Upper lobe of right lung (tissue), 1 donor: ENCODE measurements around the gene RADIL. TPM values are rescaled to one million over a fixed set of nuclear protein-coding genes. Genes with fewer than 3 reads are reported as not detected.

ENCODE experiments used
- ATAC-seq: fragments of 200-7000 bp; cut with Tn5 transposase; one replicate; pipeline ENCODE4 v1.9.1; 2020; ENCODE audit warnings: mild to moderate bottlenecking, moderate library complexity
- DNase-seq: peaks from one replicate; pipeline ENCODE4 v3.0.0-alpha.2; 2020
- H3K27ac ChIP-seq: fragments of 200-600 bp; one replicate; pipeline ENCODE4 v1.8.0; 2022
- H3K27me3 ChIP-seq: fragments of 200-600 bp; one replicate; pipeline ENCODE4 v1.8.0; 2022; ENCODE audit warnings: mild to moderate bottlenecking
- H3K36me3 ChIP-seq: fragments of 200-600 bp; one replicate; pipeline ENCODE4 v1.8.0; 2022
- H3K4me1 ChIP-seq: fragments of 200-600 bp; one replicate; pipeline ENCODE4 v1.8.0; 2022
- H3K4me3 ChIP-seq: fragments of 200-600 bp; one replicate; pipeline ENCODE4 v1.8.0; 2022; ENCODE audit warnings: mild to moderate bottlenecking
- H3K9me3 ChIP-seq: fragments of 200-600 bp; one replicate; pipeline ENCODE4 v1.8.0; 2022
- CTCF ChIP-seq: fragments of 200-600 bp; IDR thresholded peaks from one replicate; pipeline ENCODE4 v1.8.0; 2022; ENCODE audit warnings: antibody characterized with exemption
- intact Hi-C: fragments of 100-400 bp; cut with DNase I; formaldehyde crosslinking; loops from one replicate; pipeline ENCODE4 v1.11.0; 2022
- total RNA-seq: library from RNA; stranded (reverse); fragmentation: NEBNext Ultra II Directional; extraction: Animal tissue kit (Norgen Biotek cat#: 25700); gene quantifications from one replicate; pipeline ENCODE4 v1.2.1, GENCODE V29; 2021
- donor health status: DM: no; HTN: yes; CAD: no; lungs with severe emphysema.

Gene RADIL
- total RNA-seq, 1 donor from 2014 or later, result 7.3 TPM

GRCh38 chr7:4875391-4875790, 8.1 kb downstream of the RADIL start:
- Histone ChIP-seq H3K36me3 (no peaks in the 10 kb centered on the region), H3K27ac (no peak overlapping the region), H3K4me3 (no peak overlapping the region), H3K9me3 (no peaks in the 10 kb centered on the region), H3K27me3 (no peaks in the 10 kb centered on the region), H3K4me1 (peaks cover 3% of the 10 kb centered on the region)
- TF ChIP-seq CTCF, result no peak
- DNase-seq (no peak), ATAC-seq (no peak)
- intact Hi-C loops, result no loop called here

- no peak for ATAC-seq
- peaks cover 3% of the 10 kb centered on the region for H3K4me1 ChIP-seq
- H3K9me3 ChIP-seq, result no peaks in the 10 kb centered on the region
- no peak for DNase-seq
- no peak for TF ChIP-seq CTCF
- intact Hi-C loops, result no loop called here
- H3K36me3 ChIP-seq, result no peaks in the 10 kb centered on the region
- no peak overlapping the region for H3K4me3 ChIP-seq
- no peak overlapping the region for H3K27ac ChIP-seq
- no peaks in the 10 kb centered on the region for H3K27me3 ChIP-seq
Observed at GRCh38 chr7:4873071-4873944, 10.2 kb downstream of the RADIL start.

GRCh38 chr7:4871930-4872675, 11.4 kb downstream of the RADIL start:
- DNase-seq (no peak), ATAC-seq (no peak)
- Histone ChIP-seq H3K36me3 (no peaks in the 10 kb centered on the region), H3K4me3 (no peak overlapping the region), H3K4me1 (peaks cover 3% of the 10 kb centered on the region), H3K27ac (no peak overlapping the region), H3K9me3 (no peaks in the 10 kb centered on the region), H3K27me3 (no peaks in the 10 kb centered on the region)
- TF ChIP-seq CTCF, result no peak
- intact Hi-C loops, result no loop called here

GRCh38 chr7:4871056-4871680, 12.3 kb downstream of the RADIL start:
- no peak for TF ChIP-seq CTCF
- DNase-seq (no peak), ATAC-seq (no peak)
- H3K36me3 ChIP-seq, result no peaks in the 10 kb centered on the region
- no peak overlapping the region for H3K4me3 ChIP-seq
- H3K9me3 ChIP-seq, result no peaks in the 10 kb centered on the region
- no peak overlapping the region for H3K27ac ChIP-seq
- H3K27me3 ChIP-seq, result no peaks in the 10 kb centered on the region
- intact Hi-C loops, result no loop called here
- H3K4me1 ChIP-seq, result peaks cover 3% of the 10 kb centered on the region

- no peaks in the 10 kb centered on the region for H3K9me3 ChIP-seq
- H3K4me3 ChIP-seq, result no peak overlapping the region
- ATAC-seq (no peak), DNase-seq (no peak)
- H3K4me1 ChIP-seq, result no peaks in the 10 kb centered on the region
- peaks cover 2% of the 10 kb centered on the region for H3K27me3 ChIP-seq
- intact Hi-C loops, result no loop called here
- no peak for TF ChIP-seq CTCF
- H3K36me3 ChIP-seq, result no peaks in the 10 kb centered on the region
- no peak overlapping the region for H3K27ac ChIP-seq
Observed at GRCh38 chr7:4868493-4868892, 15.0 kb downstream of the RADIL start.
